Measurements from ENCODE around the gene HINFP. TPM values are rescaled to one million over a fixed set of nuclear protein-coding genes. Genes with fewer than 3 reads are reported as not detected.
"Not testable (repeated sequence)": the region's sequence is repeated elsewhere in the genome, so short reads cannot be mapped to it uniquely, and the experiment has no call there.

HINFP gene
- total RNA-seq, 1 donor from 2014 or later, result 32.8 TPM

- Mint-ChIP-seq H3K4me3 (no peak overlapping the region), H3K4me1 (peaks cover 14% of the 10 kb centered on the region), H3K27me3 (ENCODE audit: low read depth) (no peaks in the 10 kb centered on the region), H3K36me3 (peaks cover 9% of the 10 kb centered on the region), H3K27ac (no peak overlapping the region), H3K9me3 (no peaks in the 10 kb centered on the region)
- TF ChIP-seq CTCF (IDR thresholded peaks at IDR 0.05; ENCODE audit: unreplicated experiment), result no peak
- DNase-seq (ENCODE audit: low spot score in 2 of 2, unreplicated experiment in 2 of 2), result no peak
These were observed 4.4 kb downstream of the HINFP start for GRCh38 chr11:119125821-119126220.

GRCh38 chr11:119126675-119127268, 5.4 kb downstream of the HINFP start:
- no peak overlapping the region for H3K4me3 Mint-ChIP-seq
- DNase-seq (ENCODE audit: low spot score in 2 of 2, unreplicated experiment in 2 of 2), result no peak
- H3K36me3 Mint-ChIP-seq, result peaks cover 13% of the 10 kb centered on the region
- no peak for TF ChIP-seq CTCF (IDR thresholded peaks at IDR 0.05; ENCODE audit: unreplicated experiment)
- H3K27ac Mint-ChIP-seq, result peak overlapping the region; percentile 5
- H3K4me1 Mint-ChIP-seq, result peaks cover 11% of the 10 kb centered on the region
- no peaks in the 10 kb centered on the region for H3K27me3 Mint-ChIP-seq (ENCODE audit: low read depth)
- no peaks in the 10 kb centered on the region for H3K9me3 Mint-ChIP-seq

GRCh38 chr11:119130662-119131061, 9.3 kb downstream of the HINFP start:
- Mint-ChIP-seq H3K4me1 (no peaks in the 10 kb centered on the region), H3K27me3 (ENCODE audit: low read depth) (no peaks in the 10 kb centered on the region), H3K36me3 (peaks cover 23% of the 10 kb centered on the region), H3K9me3 (no peaks in the 10 kb centered on the region), H3K4me3 (no peak overlapping the region), H3K27ac (no peak overlapping the region)
- DNase-seq (ENCODE audit: low spot score in 2 of 2, unreplicated experiment in 2 of 2), result no peak
- no peak for TF ChIP-seq CTCF (IDR thresholded peaks at IDR 0.05; ENCODE audit: unreplicated experiment)

- H3K4me1 Mint-ChIP-seq, result no peaks in the 10 kb centered on the region
- no peaks in the 10 kb centered on the region for H3K9me3 Mint-ChIP-seq
- H3K36me3 Mint-ChIP-seq, result peaks cover 23% of the 10 kb centered on the region
- no peak for DNase-seq (ENCODE audit: low spot score in 2 of 2, unreplicated experiment in 2 of 2)
- H3K27me3 Mint-ChIP-seq (ENCODE audit: low read depth), result peaks cover 9% of the 10 kb centered on the region
- H3K27ac Mint-ChIP-seq, result no peak overlapping the region
- H3K4me3 Mint-ChIP-seq, result no peak overlapping the region
- peak; percentile 36 for TF ChIP-seq CTCF (IDR thresholded peaks at IDR 0.05; ENCODE audit: unreplicated experiment)
These were observed 13.1 kb downstream of the HINFP start for GRCh38 chr11:119134389-119134978.

- not testable (repeated sequence) for H3K36me3 Mint-ChIP-seq; H3K4me1 Mint-ChIP-seq; H3K27ac Mint-ChIP-seq; DNase-seq (ENCODE audit: low spot score in 2 of 2, unreplicated experiment in 2 of 2); H3K9me3 Mint-ChIP-seq; H3K4me3 Mint-ChIP-seq
- H3K27me3 Mint-ChIP-seq (ENCODE audit: low read depth), result peaks cover 16% of the 10 kb centered on the region
These were observed 17.9 kb downstream of the HINFP start for GRCh38 chr11:119139276-119139675.

GRCh38 chr11:119144825-119145486, 23.6 kb downstream of the HINFP start:
- DNase-seq (ENCODE audit: low spot score in 2 of 2, unreplicated experiment in 2 of 2), result peak in 1 of 2 experiments; percentile 56
- peak; percentile 71 for TF ChIP-seq CTCF (IDR thresholded peaks at IDR 0.05; ENCODE audit: unreplicated experiment)
- H3K36me3 Mint-ChIP-seq, result no peaks in the 10 kb centered on the region
- no peaks in the 10 kb centered on the region for H3K9me3 Mint-ChIP-seq
- no peak overlapping the region for H3K27ac Mint-ChIP-seq
- H3K4me1 Mint-ChIP-seq, result peaks cover 2% of the 10 kb centered on the region
- no peak overlapping the region for H3K4me3 Mint-ChIP-seq
- H3K27me3 Mint-ChIP-seq (ENCODE audit: low read depth), result peaks cover 50% of the 10 kb centered on the region

Measured in mesothelial cell of epicardium (in vitro differentiated cells).